Transverse colon (tissue), 4 donors: ENCODE data around the gene AURKAIP1.

Experiments
- CTCF ChIP-seq, 5 experiments: fragments of 200-600 bp in 3 of 5; fragments of 450-650 bp in 2 of 5; sonication (generic) in 3 of 5; IDR thresholded peaks; 1 replicate in 2 of 5; 2 replicates in 3 of 5; pipeline ENCODE4 v1.5.1; 2016 to 2017; ENCODE audit warnings: antibody characterized with exemption in 5 of 5, inconsistent platforms in 3 of 5, mild to moderate bottlenecking in 2 of 5, moderate library complexity in 1 of 5
- EP300 ChIP-seq: sonication (generic); formaldehyde crosslinking; IDR thresholded peaks from one replicate; pipeline ENCODE4 v1.6.1; 2017; ENCODE audit warnings: antibody characterized with exemption, low read depth
- POLR2A ChIP-seq: fragments of 450-650 bp; IDR thresholded peaks from one replicate; pipeline ENCODE4 v1.6.1; 2016; ENCODE audit warnings: antibody characterized with exemption, mild to moderate bottlenecking, moderate library complexity
- POLR2AphosphoS5 ChIP-seq, 3 donors: sonication (generic); formaldehyde crosslinking; IDR thresholded peaks; one replicate each; pipeline ENCODE4 v1.6.1; 2016; ENCODE audit warnings: antibody characterized with exemption in 3 of 3

GRCh38 chr1:1403653-1404052 lies 28.6 kb upstream of the AURKAIP1 start:
- TF ChIP-seq POLR2A (no peak), CTCF (IDR thresholded peaks at IDR 0.05) (no peak), EP300 (no peak), POLR2AphosphoS5 (IDR thresholded peaks at IDR 0.05) (no peak)
